ENCODE data around the gene ST6GALNAC3.

Gene ST6GALNAC3

GRCh38 chr1:76185207-76185606 is 110.7 kb downstream of the ST6GALNAC3 start:
- TF ChIP-seq CTCF (IDR thresholded peaks at IDR 0.05; ENCODE audit: low read depth, low read length, missing control alignments), result no peak
- DNase-seq (ENCODE audit: low read depth), result no peak
- in situ Hi-C loops (cut with HindIII; ENCODE audit: low sequenced_read_pairs), result no loop called here
- H3K4me3 ChIP-seq (ENCODE audit: low read depth, low read length), result no peak overlapping the region

GRCh38 chr1:76186554-76187170 is 112.1 kb downstream of the ST6GALNAC3 start:
- H3K4me3 ChIP-seq (ENCODE audit: low read depth, low read length), result no peak overlapping the region

GRCh38 chr1:76187436-76187835 is 112.9 kb downstream of the ST6GALNAC3 start:
- in situ Hi-C loops (cut with HindIII; ENCODE audit: low sequenced_read_pairs), result no loop called here

More at GRCh38 chr1:76186554-76187170, 112.1 kb downstream of the ST6GALNAC3 start:
- no peak for TF ChIP-seq CTCF (IDR thresholded peaks at IDR 0.05; ENCODE audit: low read depth, low read length, missing control alignments)
- in situ Hi-C loops (cut with HindIII; ENCODE audit: low sequenced_read_pairs), result no loop called here
- DNase-seq (ENCODE audit: low read depth), result no peak

GRCh38 chr1:76189310-76189709 is 114.8 kb downstream of the ST6GALNAC3 start:
- in situ Hi-C loops (cut with HindIII; ENCODE audit: low sequenced_read_pairs), result no loop called here
- no peak for TF ChIP-seq CTCF (IDR thresholded peaks at IDR 0.05; ENCODE audit: low read depth, low read length, missing control alignments)
- no peak overlapping the region for H3K4me3 ChIP-seq (ENCODE audit: low read depth, low read length)

More at GRCh38 chr1:76187436-76187835, 112.9 kb downstream of the ST6GALNAC3 start:
- TF ChIP-seq CTCF (IDR thresholded peaks at IDR 0.05; ENCODE audit: low read depth, low read length, missing control alignments), result no peak
- DNase-seq (ENCODE audit: low read depth), result no peak
- no peak overlapping the region for H3K4me3 ChIP-seq (ENCODE audit: low read depth, low read length)

GRCh38 chr1:76190749-76191424 is 116.3 kb downstream of the ST6GALNAC3 start:
- in situ Hi-C loops (cut with HindIII; ENCODE audit: low sequenced_read_pairs), result no loop called here
- no peak for TF ChIP-seq CTCF (IDR thresholded peaks at IDR 0.05; ENCODE audit: low read depth, low read length, missing control alignments)
- H3K4me3 ChIP-seq (ENCODE audit: low read depth, low read length), result no peak overlapping the region
- DNase-seq (ENCODE audit: low read depth), result no peak

More at GRCh38 chr1:76189310-76189709, 114.8 kb downstream of the ST6GALNAC3 start:
- DNase-seq (ENCODE audit: low read depth), result no peak

GRCh38 chr1:76191561-76191960 is 117.0 kb downstream of the ST6GALNAC3 start:
- H3K4me3 ChIP-seq (ENCODE audit: low read depth, low read length), result no peak overlapping the region
- no peak for DNase-seq (ENCODE audit: low read depth)
- no peak for TF ChIP-seq CTCF (IDR thresholded peaks at IDR 0.05; ENCODE audit: low read depth, low read length, missing control alignments)
- in situ Hi-C loops (cut with HindIII; ENCODE audit: low sequenced_read_pairs), result no loop called here
